ENCODE measurements around the gene CDK17. TPM values are rescaled to one million over a fixed set of nuclear protein-coding genes. Genes with fewer than 3 reads are reported as not detected.

CDK17 gene
- polyA plus RNA-seq, 3 donors, result 34.9 to 41.6 (median 37.4) TPM

Other genes with a start within 250 kb of the CDK17 start
- 10 to 100 TPM; 56.1 to 58.9 (median 56.3) TPM for gene ELK3, start 206.1 kb downstream of the CDK17 start, polyA plus RNA-seq (ENCODE audit: insufficient read length in 3 of 3)
- gene CFAP54, start 89.1 kb upstream of the CDK17 start, polyA plus RNA-seq (ENCODE audit: insufficient read length in 3 of 3), result 1 to 10 TPM; 2.1 to 2.3 (median 2.2) TPM

Data from right renal cortex interstitium (tissue), 3 donors.